T-helper 2 cell (primary cell): ENCODE results near the gene CFAP61.

Source experiments
- DNase-seq, 5 experiments: peaks; one replicate each; pipeline versions ENCODE4 v3.0.0 to v3.0.0-alpha.2; 2012 to 2022

Gene CFAP61

DNA sequence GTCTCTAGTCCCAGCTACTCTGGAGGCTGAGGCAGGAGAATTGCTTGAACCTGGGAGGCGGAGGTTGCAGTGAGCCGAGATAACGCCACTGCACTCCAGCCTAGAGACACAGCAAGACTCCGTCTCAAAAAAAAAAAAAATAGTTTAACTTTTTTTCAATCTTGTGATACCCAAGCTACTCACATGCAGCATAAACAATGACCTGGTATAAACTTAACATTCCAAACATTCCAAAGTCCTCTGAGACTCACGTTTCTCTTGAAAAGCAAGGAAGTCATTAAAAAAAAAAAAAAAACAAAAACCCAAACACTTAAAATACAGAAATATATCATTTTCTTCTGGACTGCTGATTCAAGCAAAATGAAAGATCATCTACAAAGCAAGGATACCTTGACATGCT, 14.4 kb upstream of the CFAP61 start:
- no peak for DNase-seq

DNA sequence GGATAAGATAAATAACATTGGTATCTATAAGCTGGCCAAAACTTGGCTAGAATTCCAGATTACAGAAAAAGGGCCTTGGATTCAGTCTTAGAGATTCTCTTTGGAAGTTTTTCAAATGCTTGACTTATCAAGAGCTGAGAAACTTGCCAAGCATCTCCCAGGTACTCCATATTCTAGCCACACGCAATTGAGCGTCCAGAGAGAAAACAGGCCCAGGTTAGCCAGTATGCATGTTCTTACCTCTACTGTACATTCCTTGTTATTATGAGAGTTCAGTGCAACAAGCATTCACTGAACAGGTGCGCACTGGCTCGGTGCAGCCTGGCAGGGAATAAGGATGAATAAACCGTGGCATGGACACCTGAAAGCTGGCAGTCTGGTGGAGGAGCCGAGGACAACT, 13.7 kb upstream of the CFAP61 start:
- no peak for DNase-seq

DNA sequence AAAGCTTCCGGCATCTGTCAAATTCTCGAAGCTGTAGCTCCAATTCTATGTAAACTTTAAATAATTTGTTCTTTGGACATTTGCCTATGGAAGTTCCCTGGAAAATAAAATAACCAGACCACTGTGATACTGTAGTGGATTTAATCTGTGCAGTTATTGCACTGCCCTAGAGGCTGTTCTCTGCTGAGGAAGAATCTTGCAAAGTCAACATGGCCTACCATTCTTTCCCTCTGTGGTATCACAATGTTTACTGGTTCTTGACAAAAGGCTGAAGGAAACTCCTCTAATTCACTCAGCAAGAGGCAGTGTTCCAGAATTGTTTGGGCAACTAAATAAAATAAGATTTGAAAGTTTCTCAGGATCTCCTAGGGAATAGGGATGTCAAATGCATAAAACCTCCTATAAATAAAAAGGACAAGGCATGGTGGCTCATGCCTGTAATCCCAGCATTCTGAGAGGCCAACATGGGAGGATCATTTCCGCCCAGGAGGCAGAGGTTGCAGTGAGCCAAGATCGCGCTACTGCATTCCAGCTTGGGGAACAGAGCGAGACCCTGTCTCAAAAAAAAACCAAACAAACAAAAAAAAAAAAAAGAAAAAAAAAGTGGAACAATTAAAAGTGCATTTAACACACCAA, 12.5 kb upstream of the CFAP61 start:
- DNase-seq, result no peak

DNA sequence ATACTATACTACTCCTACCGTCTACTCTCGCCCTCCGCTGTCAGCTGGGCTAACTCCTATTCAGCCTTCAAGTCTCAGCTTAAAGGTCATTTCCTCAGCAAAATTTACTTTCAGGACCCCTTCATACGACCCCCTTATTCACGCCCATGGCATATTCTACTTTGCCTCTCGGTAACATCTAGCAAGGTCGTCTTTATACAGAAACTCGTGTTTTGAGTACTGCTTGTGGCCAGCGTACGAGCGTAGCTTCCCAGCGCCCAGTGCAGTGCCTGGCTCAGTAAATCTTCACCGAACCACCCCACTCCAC, 612 bp upstream of the CFAP61 start:
- DNase-seq, result peak in 1 of 5 experiments; percentile 48

DNA sequence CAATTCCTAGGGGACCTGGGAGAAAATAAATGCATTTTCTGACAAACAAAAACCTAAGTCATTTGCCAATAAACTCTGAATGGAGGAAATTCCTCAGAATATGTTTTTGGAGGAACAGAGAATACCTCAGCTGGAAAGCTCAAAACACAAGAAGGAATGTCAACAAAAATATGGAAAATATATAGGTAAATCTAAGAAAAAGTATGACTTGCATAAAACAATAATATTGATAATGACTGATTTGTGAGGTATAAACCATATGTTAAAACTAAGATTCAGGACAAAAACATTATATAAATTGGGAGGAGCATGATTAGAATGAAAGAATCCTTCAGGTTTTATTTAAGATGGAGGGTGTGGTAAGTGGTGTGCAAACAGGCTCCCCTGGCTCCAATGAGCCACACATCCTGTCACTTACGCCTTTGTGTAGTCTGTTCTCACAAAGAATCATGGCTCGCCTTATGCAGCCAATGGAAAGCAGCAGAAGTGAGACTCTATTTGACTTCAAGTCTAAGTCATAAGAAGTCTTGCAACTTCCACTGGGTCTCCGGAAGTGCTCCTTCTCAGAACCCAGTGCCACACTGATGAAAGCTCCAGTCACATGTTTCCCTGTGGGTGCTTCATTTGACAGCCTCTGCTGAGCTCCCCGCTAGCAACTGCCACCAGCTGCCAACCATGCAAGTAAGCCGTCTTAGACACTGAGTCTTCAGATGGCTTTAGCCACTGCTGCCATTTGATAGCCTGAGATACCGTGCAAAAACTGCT, 8.1 kb downstream of the CFAP61 start:
- peak in 1 of 5 experiments; percentile 26 for DNase-seq

DNA sequence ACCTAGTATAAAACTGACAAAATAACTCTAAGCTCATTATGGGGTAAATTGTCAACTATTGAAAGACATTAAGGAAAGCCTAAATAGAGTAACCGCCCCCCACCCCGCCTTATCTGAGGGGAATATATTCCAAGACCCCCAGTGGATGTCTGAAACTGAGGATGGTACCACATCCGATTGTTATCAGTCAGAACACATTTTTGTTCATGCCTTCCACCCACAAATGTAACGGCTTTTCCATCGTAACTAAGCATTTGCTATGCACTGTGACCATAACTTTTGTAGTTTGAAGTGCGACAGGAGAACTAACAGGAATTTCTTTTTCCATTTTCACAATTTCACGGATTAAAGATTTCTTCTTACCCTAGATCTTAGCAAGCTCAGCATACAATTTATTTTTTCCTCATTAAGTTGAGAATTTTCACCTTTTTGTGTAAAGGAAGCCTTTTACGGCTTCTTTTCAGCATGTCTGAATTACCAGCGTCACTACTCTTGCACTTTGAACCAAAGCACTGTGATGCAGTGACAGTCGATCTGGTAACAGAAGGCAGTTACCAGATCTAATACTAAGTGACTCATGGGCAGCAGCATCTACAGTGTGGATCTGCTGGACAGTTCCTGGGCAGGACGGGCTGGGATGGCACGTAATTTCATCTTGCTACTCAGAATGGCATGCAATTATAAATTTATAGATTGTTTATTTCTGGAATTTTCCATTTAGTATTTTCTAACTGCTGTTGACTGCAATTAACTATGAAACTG, 11.8 kb downstream of the CFAP61 start:
- peak in 1 of 5 experiments; percentile 8 for DNase-seq

DNA sequence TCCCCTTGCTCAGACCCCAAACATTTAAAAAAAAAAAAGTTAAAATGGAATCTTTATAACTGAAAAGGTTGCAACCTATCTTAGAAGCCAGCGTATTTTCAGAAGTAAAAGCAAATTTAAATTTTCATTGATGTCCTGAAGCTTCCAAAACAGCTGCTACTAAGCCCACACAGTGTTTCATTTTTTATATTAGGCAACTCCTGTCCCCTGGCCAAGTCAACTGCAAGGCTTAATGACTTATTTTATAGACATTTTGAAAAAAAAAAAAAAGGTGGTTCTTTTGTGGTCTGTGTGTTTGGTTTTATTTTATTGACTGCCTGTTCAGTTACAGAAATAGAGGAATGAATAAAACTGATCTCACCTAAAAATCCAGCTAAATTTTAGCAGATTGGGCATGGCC, 13.0 kb downstream of the CFAP61 start:
- DNase-seq, result no peak

DNA sequence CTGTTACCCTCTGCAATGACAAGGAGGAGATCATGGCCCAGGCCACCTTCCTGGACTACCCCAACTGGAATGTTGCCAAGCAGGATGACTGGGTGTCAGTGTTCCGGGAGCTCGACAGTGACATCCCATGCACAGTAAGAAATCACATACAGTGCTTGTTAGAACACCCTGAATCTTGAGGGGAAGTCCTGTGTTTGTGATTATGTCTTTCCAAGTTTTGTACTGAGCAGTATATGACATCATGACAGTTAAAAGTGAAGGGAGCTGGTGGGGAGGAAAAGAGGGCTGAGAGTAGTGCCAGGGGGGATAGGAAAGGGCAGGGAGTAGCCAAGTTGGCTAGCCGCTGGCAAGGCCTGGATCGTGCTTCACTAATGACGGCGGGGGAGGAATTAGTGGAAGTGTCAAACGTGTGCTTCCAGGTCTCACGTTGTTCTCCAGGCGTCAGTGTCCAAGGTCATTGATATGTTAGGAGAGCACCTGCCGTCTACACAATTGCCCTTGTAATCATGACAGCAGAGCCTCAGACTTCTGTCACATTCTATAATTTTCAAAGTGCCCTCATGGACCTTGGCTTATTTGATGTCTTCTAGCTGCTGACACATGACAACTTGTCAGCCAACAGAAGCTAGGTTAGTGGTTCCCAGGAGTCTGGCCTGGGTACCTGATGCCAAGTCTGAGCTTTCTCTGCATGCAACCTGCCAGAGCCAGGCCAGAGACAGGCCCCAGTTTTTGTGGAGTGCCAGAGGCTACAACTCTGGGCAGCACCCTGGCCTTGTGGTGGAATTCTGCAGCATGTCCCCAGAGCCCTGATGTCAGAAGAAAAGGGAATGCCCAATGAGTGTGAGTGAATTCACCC, 18.8 kb downstream of the CFAP61 start:
- no peak for DNase-seq

DNA sequence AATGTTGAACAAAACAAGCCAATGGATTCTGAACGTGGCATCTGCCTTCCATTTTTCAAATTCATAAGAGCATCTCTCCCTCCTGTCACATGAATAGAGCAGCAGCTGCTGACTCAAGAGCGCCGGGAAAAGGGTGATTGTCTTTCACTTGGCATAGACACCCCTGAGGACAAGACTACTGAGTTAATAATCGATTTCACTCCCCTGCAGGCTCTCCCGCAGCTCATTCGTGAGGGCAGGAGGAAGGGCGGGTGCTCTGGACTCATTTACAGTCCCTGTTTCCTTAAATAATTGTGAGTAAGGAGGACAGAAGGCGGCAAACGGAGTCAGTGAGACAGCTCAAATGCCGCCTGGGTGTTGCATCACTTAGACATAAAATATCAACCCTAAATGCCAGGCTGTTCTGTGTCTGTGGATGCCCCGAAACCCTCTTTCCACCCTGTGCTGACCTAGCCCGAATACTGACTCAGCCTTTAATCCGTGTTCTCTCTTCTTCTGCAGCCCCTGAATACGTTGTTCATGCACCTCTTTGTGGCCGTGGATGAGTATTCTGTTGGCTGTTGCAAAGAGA, 21.6 kb downstream of the CFAP61 start:
- no peak for DNase-seq

DNA sequence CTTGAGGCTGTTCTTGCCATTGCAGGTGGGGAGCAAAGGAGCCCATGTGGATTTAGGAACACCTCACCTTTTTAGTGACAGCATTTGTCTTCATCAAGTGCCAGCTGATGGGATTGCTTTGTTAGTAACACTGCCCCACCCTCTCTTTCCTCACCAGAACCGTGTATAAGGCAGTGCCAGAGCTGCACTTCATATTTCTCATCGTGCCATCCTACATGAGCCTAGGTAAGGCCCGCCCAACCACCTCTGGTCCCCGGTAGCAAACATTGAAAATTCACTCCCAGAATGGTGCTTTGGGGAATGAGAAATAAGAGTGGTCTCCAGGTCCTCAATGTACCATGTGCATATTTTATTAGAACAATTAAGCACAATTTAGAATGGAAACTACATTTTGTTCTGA, 22.7 kb downstream of the CFAP61 start:
- DNase-seq, result no peak

DNA sequence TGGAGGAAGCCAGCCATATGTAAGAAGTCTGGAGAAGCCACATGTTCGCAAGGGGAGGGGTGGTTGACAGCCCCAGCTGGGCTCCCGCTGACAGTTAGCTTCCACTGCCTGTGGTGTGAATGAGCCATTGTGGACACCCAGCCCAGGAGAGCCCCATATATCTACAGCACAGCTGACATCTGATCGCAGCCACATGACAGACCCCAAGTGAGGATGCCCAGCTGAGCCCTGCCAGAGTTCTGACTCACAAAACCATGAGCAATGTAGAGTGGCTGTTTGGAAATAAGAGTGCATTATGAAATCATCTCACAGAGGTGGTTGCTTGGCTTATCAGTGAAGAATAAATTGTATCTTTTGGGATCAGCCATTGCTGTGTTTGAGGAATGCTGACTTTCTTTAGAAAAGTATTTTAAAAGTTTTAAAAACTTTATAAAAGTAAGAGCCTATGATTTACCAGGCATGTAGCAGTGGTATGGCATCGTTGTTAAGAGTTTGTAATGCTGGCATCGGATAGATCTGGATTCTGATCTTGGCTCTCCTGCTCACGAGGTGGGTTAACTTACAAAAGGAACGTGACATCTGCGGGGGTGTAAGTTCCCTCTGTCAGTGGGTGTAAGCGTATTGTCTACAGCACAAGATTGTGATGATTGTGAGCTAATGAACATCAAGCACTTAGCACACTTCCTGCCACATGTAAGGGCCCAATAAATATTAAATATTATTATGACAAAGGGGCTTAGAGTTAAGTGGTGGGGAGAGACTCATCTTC, 24.1 kb downstream of the CFAP61 start:
- DNase-seq, result no peak

DNA sequence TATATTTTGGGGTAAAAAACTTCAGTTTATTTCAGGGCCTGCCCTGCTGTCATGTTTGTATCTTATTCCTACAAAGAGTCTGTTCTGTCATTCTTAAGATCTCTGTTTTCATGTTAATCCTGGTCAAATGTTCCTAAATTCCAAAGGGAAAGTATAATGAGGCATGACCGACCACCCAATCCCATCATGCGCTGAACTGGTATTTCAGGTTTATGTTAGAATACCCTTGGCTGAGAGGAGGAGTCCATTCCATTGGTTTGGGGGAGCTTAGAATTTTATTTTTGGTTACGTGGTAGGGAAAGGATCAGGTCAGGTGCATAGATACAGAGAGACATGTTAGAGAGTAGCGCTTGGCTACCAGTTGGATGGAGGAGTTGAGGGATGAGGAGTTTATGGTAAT, 25.7 kb downstream of the CFAP61 start:
- no peak for DNase-seq

DNA sequence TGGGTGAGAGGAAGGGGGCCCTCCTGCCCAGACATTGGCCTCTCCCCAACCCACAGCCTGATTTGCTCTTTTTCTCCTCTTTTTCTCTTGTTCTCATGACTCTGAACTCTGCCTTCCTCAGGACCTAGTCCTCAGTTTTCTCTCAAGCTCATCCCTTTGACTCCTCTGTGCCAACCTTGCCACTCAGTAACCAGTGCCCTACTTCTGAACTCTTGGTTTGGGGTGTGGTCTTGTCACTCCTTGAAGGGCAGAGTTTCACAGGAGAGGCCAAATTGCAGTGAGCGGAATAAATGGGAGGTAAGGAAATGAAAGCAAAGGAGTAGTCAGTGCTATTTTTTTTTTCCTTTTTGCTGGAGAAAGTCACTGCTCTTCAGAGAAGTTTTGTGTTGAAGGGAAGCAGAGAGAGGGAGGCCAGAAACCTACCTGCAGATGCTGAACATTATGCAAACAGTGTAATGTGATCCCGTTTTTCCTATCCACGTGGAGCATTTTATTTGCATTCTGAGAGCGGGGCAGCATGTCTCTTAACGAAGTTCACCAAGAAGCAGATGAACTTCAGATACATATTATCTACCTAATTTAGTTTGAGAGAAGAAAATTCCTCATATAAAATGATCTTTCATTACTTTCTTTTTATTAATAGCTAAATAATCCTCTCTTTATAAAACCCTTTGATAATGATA, 26.9 kb downstream of the CFAP61 start:
- no peak for DNase-seq

DNA sequence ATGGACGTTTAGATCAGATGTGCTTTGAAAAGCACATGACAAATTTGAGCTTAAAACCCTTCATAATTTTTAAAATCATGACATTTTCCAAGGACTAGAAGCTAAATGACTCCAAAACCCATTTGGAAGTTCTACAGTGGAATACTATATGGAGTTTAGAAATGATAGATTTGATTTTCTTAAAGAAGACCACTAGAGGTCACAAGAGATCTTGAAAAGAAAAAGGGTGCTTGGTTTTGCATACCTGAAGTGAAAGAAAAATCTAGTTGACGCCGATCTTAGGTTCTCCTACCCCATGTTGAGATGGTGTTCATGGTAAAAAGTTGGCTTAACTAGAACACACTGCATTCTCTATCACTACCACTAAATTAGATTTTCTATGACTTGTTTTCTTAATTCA, 31.5 kb downstream of the CFAP61 start:
- DNase-seq, result peak in 2 of 5 experiments; percentile 21 to 62

DNA sequence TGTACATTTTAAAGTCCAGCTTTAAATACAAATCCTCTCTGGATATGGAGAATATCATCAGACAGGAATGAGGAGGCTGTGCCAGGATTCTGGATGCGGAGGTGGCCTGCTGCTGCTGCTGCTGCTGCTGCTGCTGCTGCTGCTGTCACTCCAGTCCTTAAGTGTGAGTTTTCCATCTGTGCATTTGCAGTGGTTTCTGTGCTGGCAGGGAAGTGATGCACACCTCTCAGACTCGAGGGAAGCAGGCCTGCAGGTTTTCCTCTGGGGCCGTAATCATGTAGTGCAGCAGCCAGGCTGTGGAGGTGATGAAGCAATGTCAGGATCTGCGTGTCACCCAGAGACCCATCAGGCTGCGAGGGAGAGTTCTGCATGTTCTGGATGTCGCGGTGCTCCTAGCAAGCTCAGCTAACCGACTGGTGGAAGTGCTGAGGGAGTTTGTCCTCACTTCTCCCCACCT, 32.0 kb downstream of the CFAP61 start:
- no peak for DNase-seq

DNA sequence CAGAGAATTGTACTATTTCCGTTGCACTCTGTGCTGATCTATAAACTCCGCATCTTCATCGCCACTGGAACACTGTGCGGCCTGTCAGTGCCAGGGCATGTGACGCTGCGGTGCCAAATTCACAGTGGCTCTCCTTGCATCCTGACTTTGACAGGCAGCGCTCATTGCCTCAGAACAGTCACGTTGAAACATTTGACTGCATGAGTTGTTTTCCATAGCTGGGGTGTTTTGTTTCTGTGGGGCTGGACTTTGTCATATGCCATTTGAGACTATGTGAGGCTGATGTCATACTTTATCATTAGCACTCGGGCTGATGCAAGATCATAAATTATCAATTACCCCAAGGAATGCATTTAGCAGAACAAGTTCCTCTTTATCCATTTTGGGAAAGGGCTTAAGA, 32.7 kb downstream of the CFAP61 start:
- DNase-seq, result no peak

DNA sequence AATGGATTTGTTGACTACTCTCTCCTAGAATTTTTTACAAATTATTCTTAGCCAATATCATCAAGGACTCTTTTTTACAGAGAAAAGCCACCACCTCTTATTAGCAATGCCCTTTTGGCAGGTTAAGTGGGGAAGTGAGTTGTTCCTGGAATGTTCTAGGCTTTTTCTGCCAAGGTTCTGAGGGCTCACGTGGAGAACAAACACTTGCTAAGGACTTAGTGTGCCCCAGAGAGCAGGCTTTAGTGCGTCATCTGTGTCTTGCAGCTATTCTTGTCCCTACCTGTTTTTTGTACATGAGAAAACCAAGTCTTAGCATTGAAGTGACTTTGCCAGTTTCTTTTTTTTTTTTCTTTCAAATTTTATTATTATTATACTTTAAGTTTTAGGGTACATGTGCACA, 33.5 kb downstream of the CFAP61 start:
- DNase-seq, result no peak

DNA sequence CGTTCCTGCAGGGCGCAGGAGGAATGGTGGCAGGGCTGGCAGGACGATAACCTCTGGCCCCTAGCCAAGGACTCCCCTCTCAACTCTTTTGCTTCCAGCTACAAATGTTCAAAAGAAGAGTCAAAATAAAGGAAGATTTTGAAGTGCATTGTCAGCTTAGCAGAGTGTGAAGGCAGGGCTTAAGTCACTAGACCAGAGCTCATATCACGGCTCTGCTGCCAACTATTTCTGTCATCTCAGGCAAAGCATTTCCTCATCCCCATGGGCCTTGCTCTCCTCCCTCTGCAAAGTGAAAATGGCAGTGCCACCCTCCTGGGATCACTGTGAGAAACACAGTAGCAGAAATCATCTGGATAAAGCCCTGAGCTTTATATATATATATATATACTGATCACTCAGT, 36.7 kb downstream of the CFAP61 start:
- DNase-seq, result no peak

DNA sequence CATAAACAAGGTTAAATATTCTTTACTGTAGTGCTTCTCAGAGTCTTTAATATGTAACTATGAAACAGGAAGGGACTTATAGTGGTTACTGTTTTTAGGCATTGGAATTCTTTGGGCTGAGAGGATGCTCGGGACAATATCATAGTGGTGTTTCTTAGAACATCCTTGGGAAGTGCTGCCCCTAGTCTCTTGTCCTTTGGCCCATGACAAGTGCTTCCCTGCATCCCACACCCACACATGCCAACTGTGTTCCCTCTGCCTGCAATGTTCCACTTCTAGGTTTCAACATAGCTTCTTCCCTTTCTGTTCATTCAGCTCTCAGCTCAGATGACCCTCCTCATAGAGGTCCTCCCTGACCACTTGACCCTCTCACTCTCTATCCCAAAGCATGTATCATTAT, 37.6 kb downstream of the CFAP61 start:
- DNase-seq, result no peak

DNA sequence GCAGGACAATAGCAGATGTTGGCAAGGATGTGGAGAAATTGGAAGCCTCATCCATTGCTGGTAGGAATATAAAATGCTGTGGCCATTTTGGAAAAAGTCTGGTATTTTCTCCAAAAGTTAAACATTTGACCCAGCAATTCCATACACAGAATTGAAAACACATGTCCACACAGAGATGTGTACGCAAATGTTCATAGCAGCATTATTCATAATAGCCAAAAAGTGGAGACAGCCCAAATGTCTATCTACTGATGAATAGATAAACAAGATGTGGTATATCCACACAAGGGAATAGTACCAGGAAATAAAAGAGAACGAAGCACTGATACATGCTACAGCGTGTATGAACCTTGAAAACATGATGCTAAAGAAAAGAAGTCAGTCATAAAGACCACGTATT, 40.5 kb downstream of the CFAP61 start:
- no peak for DNase-seq

DNA sequence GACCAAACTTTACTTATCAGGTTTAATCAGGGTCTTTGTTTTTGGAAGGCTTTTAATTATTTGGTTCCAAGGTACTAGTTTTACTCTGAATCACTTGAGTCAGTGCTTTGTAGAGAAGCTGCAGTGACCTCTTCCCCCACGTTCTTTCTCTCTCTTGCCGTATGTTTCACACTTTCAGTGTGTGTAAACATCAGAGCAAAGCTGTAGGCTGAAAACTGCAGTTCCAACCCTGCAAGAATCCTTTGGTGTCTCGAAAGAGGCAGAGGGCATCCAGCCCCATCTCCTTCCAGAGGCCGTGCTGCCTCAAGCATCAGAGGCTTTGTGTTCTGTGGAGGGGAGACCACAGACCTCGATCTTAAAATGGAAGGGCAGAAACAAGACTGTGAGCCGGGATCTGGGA, 42.1 kb downstream of the CFAP61 start:
- no peak for DNase-seq
